SU-DHL-6 (cell line): ENCODE measurements around the gene GRID2.

Experiments
- H2AFZ ChIP-seq: fragments of 200-600 bp; sonication (generic); 2 replicates; pipeline ENCODE4 v1.6.1; 2014; ENCODE audit warnings: low read depth, mild to moderate bottlenecking, moderate library complexity, mixed read lengths, antibody characterized with exemption, low read length; ENCODE audit not compliant: severe bottlenecking
- H3F3A ChIP-seq: fragments of 200-600 bp; shearing (Covaris generic); 2 replicates; pipeline ENCODE4 v1.6.0; 2016; ENCODE audit warnings: antibody characterized with exemption, mild to moderate bottlenecking; ENCODE audit not compliant: insufficient read depth
- H3K27ac ChIP-seq: fragments of 200-600 bp; sonication (generic); 2 replicates; pipeline ENCODE4 v1.5.1; 2016; ENCODE audit warnings: low read depth, mild to moderate bottlenecking, low read length, moderate library complexity, mixed read lengths
- H3K27me3 ChIP-seq: fragments of 200-600 bp; sonication (generic), shearing (Covaris generic); 2 replicates; pipeline ENCODE4 v1.6.0; 2014; ENCODE audit warnings: mild to moderate bottlenecking, low read length
- H3K36me3 ChIP-seq: fragments of 200-600 bp; sonication (generic); 2 replicates; pipeline ENCODE4 v1.6.1; 2014; ENCODE audit warnings: mild to moderate bottlenecking, low read length, mixed read lengths
- H3K4me2 ChIP-seq: fragments of 300-600, 200-600 bp; shearing (Covaris generic), sonication (generic); 2 replicates; pipeline ENCODE4 v1.6.0; 2014; ENCODE audit warnings: low read length, low read depth, mild to moderate bottlenecking; ENCODE audit not compliant: poor library complexity, severe bottlenecking
- H3K4me3 ChIP-seq: fragments of 200-600 bp; sonication (generic); 2 replicates; pipeline ENCODE4 v1.5.1; 2014; ENCODE audit warnings: antibody characterized with exemption, low read length, mild to moderate bottlenecking, mixed read lengths; ENCODE audit not compliant: insufficient read depth, poor library complexity, severe bottlenecking
- H3K79me2 ChIP-seq: fragments of 200-600 bp; sonication (generic); 2 replicates; pipeline ENCODE4 v1.6.1; 2014; ENCODE audit warnings: mild to moderate bottlenecking, low read length, moderate library complexity; ENCODE audit not compliant: insufficient read depth
- H3K9ac ChIP-seq: fragments of 200-600 bp; sonication (generic); 2 replicates; pipeline ENCODE4 v1.7.0; 2014; ENCODE audit warnings: mild to moderate bottlenecking, low read length
- H3K9me2 ChIP-seq: fragments of 200-600 bp; sonication (generic); replicated peaks from 2 replicates; pipeline ENCODE4 v1.6.1; 2014; ENCODE audit warnings: low read length; ENCODE audit not compliant: insufficient read depth
- H3K9me3 ChIP-seq: fragments of 200-600 bp; sonication (generic); 2 replicates; pipeline ENCODE4 v1.6.1; 2014; ENCODE audit warnings: low read length, mixed read lengths; ENCODE audit not compliant: insufficient read depth
- H4K20me1 ChIP-seq: fragments of 200-600 bp; sonication (generic); 2 replicates; pipeline ENCODE4 v1.6.1; 2014; ENCODE audit warnings: low read depth, mild to moderate bottlenecking, antibody characterized with exemption, low read length, moderate library complexity, mixed read lengths
- EZH2phosphoT487 ChIP-seq: fragments of 200-600 bp; sonication (generic), shearing (Covaris generic); conservative IDR thresholded peaks from 2 replicates; pipeline ENCODE4 v1.6.1; 2018; ENCODE audit warnings: mild to moderate bottlenecking, antibody characterized with exemption, low read length, moderate library complexity, mixed read lengths
- TF ChIP-seq, protein P1 (sequence below): fragments of 200-600 bp; sonication (generic); IDR thresholded peaks from one replicate; pipeline ENCODE4 v1.5.1; 2017; ENCODE audit warnings: antibody characterized with exemption, mild to moderate bottlenecking, low read length, moderate library complexity; ENCODE audit not compliant: insufficient read depth, poor library complexity, severe bottlenecking

The GRID2 gene

GRCh38 chr4:92599044-92599443 is 295.3 kb downstream of the GRID2 start:
- TF ChIP-seq, protein P1, sequence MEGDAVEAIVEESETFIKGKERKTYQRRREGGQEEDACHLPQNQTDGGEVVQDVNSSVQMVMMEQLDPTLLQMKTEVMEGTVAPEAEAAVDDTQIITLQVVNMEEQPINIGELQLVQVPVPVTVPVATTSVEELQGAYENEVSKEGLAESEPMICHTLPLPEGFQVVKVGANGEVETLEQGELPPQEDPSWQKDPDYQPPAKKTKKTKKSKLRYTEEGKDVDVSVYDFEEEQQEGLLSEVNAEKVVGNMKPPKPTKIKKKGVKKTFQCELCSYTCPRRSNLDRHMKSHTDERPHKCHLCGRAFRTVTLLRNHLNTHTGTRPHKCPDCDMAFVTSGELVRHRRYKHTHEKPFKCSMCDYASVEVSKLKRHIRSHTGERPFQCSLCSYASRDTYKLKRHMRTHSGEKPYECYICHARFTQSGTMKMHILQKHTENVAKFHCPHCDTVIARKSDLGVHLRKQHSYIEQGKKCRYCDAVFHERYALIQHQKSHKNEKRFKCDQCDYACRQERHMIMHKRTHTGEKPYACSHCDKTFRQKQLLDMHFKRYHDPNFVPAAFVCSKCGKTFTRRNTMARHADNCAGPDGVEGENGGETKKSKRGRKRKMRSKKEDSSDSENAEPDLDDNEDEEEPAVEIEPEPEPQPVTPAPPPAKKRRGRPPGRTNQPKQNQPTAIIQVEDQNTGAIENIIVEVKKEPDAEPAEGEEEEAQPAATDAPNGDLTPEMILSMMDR = no peak
- no peak for TF ChIP-seq EZH2phosphoT487
- Histone ChIP-seq H3K9me3 (no peaks in the 10 kb centered on the region), H3K27me3 (no peaks in the 10 kb centered on the region)

GRCh38 chr4:92600638-92601037 is 296.9 kb downstream of the GRID2 start:
- Histone ChIP-seq H3K4me2 (no peak overlapping the region), H2AFZ (no peak overlapping the region), H3K27me3 (no peaks in the 10 kb centered on the region), H3K4me3 (no peak overlapping the region), H3K9me3 (no peaks in the 10 kb centered on the region), H3F3A (no peaks in the 10 kb centered on the region), H3K79me2 (no peaks in the 10 kb centered on the region), H3K9ac (no peak overlapping the region), H4K20me1 (no peaks in the 10 kb centered on the region), H3K27ac (no peak overlapping the region), H3K36me3 (no peaks in the 10 kb centered on the region), H3K9me2 (no peaks in the 10 kb centered on the region)
- no peak for TF ChIP-seq EZH2phosphoT487
- TF ChIP-seq, protein P1 = no peak

More at GRCh38 chr4:92599044-92599443, 295.3 kb downstream of the GRID2 start:
- Histone ChIP-seq H3K4me2 (no peak overlapping the region), H3F3A (no peaks in the 10 kb centered on the region), H3K36me3 (no peaks in the 10 kb centered on the region), H4K20me1 (no peaks in the 10 kb centered on the region), H3K27ac (no peak overlapping the region), H3K9me2 (no peaks in the 10 kb centered on the region), H3K79me2 (no peaks in the 10 kb centered on the region), H3K9ac (no peak overlapping the region), H3K4me3 (no peak overlapping the region), H2AFZ (no peak overlapping the region)

GRCh38 chr4:92606227-92606626 is 302.5 kb downstream of the GRID2 start:
- Histone ChIP-seq H4K20me1 (no peaks in the 10 kb centered on the region), H3K27ac (no peak overlapping the region), H3K4me2 (no peak overlapping the region), H3K36me3 (no peaks in the 10 kb centered on the region), H3K27me3 (no peaks in the 10 kb centered on the region), H3K4me3 (no peak overlapping the region), H3K9me2 (no peaks in the 10 kb centered on the region), H3K79me2 (no peaks in the 10 kb centered on the region), H2AFZ (no peak overlapping the region), H3K9ac (no peak overlapping the region), H3K9me3 (no peaks in the 10 kb centered on the region), H3F3A (no peaks in the 10 kb centered on the region)
- TF ChIP-seq, protein P1 = no peak
- TF ChIP-seq EZH2phosphoT487 = no peak

DNA sequence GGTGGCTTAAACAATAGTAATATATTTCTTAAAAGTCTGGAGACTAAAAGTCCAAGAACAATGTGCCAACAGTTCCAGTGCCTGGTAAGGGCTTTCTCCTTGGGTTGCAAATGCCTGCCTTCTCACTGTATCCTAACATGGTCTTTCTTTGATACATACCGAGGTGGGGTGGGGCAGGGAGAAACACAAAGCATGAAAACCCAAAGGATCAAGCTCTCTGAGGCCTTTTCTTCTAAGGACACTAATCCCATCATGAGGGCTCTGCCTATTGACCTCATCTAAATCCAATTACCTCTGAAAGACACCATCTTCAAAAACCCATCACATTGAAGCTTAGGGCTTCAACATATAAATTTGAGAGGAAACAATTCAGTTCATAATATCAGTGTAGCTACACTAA is 311.3 kb downstream of the GRID2 start:
- no peak overlapping the region for H3K27ac ChIP-seq
- H3K9me2 ChIP-seq = no peaks in the 10 kb centered on the region
- H3K9ac ChIP-seq = no peak overlapping the region
- no peaks in the 10 kb centered on the region for H3K79me2 ChIP-seq
- no peaks in the 10 kb centered on the region for H3K27me3 ChIP-seq
- no peaks in the 10 kb centered on the region for H4K20me1 ChIP-seq
- TF ChIP-seq, protein P1 = no peak
- TF ChIP-seq EZH2phosphoT487 = no peak
- no peaks in the 10 kb centered on the region for H3K36me3 ChIP-seq
- H2AFZ ChIP-seq = no peak overlapping the region
- H3K4me2 ChIP-seq = no peak overlapping the region
- no peaks in the 10 kb centered on the region for H3F3A ChIP-seq
- no peak overlapping the region for H3K4me3 ChIP-seq
- no peaks in the 10 kb centered on the region for H3K9me3 ChIP-seq
